Measurements from ENCODE around the gene UBR7. TPM values are rescaled to one million over a fixed set of nuclear protein-coding genes. Genes with fewer than 3 reads are reported as not detected.

The UBR7 gene
- total and polyA plus RNA-seq, 2 experiments from 2014 or later = 12.4 to 45.3 TPM

- no peak for TF ChIP-seq ETS1 (IDR thresholded peaks at IDR 0.05)
- no peak for TF ChIP-seq EZH2phosphoT487 (IDR thresholded peaks at IDR 0.05; ENCODE audit: unreplicated experiment)
- no peak for TF ChIP-seq ZNF462 (CRISPR knock-in tag; IDR thresholded peaks at IDR 0.05)
- no peak for TF ChIP-seq EZH2 (IDR thresholded peaks at IDR 0.05; ENCODE audit: low read depth, unreplicated experiment)
- TF ChIP-seq ZNF331 (CRISPR knock-in tag; IDR thresholded peaks at IDR 0.05; ENCODE audit: low read depth) = no peak
- no peak for TF ChIP-seq ZNF114 (CRISPR knock-in tag; IDR thresholded peaks at IDR 0.05)
Observed at GRCh38 chr14:93240678-93241000, 33.6 kb downstream of the UBR7 start (continued).

- H3K79me2 ChIP-seq (replicated peaks; ENCODE audit: insufficient read depth) = no peaks in the 10 kb centered on the region
- H3K27ac ChIP-seq (ENCODE audit: low read depth) = no peak overlapping the region
- H3K4me2 ChIP-seq = no peak overlapping the region
- H3K9me2 ChIP-seq (ENCODE audit: insufficient read depth) = no peaks in the 10 kb centered on the region
- no peak for ATAC-seq
- H3K27ac Mint-ChIP-seq = no peak overlapping the region
- peaks cover 30% of the 10 kb centered on the region for H3K36me3 Mint-ChIP-seq (ENCODE audit: low read depth)
- no peaks in the 10 kb centered on the region for H3K27me3 ChIP-seq (ENCODE audit: insufficient read depth)
- no peak overlapping the region for H3K4me3 ChIP-seq
- H3F3A ChIP-seq (replicated peaks; ENCODE audit: low read depth) = no peaks in the 10 kb centered on the region
- no peak overlapping the region for H3K4me3 Mint-ChIP-seq
- no peak overlapping the region for H2AFZ ChIP-seq
- H3K4me1 Mint-ChIP-seq = peaks cover 9% of the 10 kb centered on the region; the same call in 2 of the 3 replicates
- no peak for DNase-seq (ENCODE audit: low spot score)
- H3K27me3 Mint-ChIP-seq (ENCODE audit: insufficient read depth, low read depth, poor library complexity) = peaks cover 2% of the 10 kb centered on the region
- peaks cover 17% of the 10 kb centered on the region for H3K36me3 ChIP-seq (ENCODE audit: insufficient read depth)
- no peaks in the 10 kb centered on the region for H3K4me1 ChIP-seq (ENCODE audit: insufficient read depth)
- H3K9me3 Mint-ChIP-seq = no peaks in the 10 kb centered on the region
- H4K20me1 ChIP-seq (replicated peaks; ENCODE audit: insufficient read depth) = no peaks in the 10 kb centered on the region
- TF ChIP-seq POLR2AphosphoS5 (IDR thresholded peaks at IDR 0.05; ENCODE audit: low read depth) (no peak), EZH2 (IDR thresholded peaks at IDR 0.05; ENCODE audit: low read depth, unreplicated experiment) (no peak), NANOG (IDR thresholded peaks at IDR 0.05; ENCODE audit: borderline replicate concordance) (no peak), ZNF114 (CRISPR knock-in tag; IDR thresholded peaks at IDR 0.05) (no peak), STAT1 (IDR thresholded peaks at IDR 0.05; ENCODE audit: unreplicated experiment) (no peak), REST (IDR thresholded peaks at IDR 0.05; ENCODE audit: unreplicated experiment) (no peak)
Observed at GRCh38 chr14:93245764-93246420, 38.8 kb downstream of the UBR7 start.

Data from GM23338 (cell line).